HG03571 (cell line): ENCODE data around the gene SELENOP.
"Not testable (repeated sequence)": the region's sequence is repeated elsewhere in the genome, so short reads cannot be mapped to it uniquely, and the experiment has no call there.

ENCODE experiments used
- ATAC-seq: cut with Tn5 transposase; IDR thresholded peaks from one replicate; pipeline ENCODE4 v1.9.1; 2021; ENCODE audit not compliant: unreplicated experiment

Gene SELENOP

GRCh38 chr5:42811591-42812446 is at the start of gene SELENOP:
TSS of gene SELENOP (minus strand) at chr5:42811892. CDS start at chr5:42808353, 3,539 bp downstream.
- no peak for ATAC-seq

GRCh38 chr5:42858687-42859086 is 47.0 kb upstream of the SELENOP start:
- ATAC-seq, result no peak

- no peak for ATAC-seq
These were observed 46.4 kb upstream of the SELENOP start for GRCh38 chr5:42858031-42858643.

GRCh38 chr5:42855811-42856210 is 44.1 kb upstream of the SELENOP start:
- ATAC-seq, result no peak

- no peak for ATAC-seq
These were observed 43.7 kb upstream of the SELENOP start for GRCh38 chr5:42855386-42855785.

GRCh38 chr5:42854795-42855194 is 43.1 kb upstream of the SELENOP start:
- ATAC-seq, result no peak

GRCh38 chr5:42852826-42853225 is 41.1 kb upstream of the SELENOP start:
- no peak for ATAC-seq

- no peak for ATAC-seq
These were observed 39.8 kb upstream of the SELENOP start for GRCh38 chr5:42851481-42851880.

GRCh38 chr5:42848545-42848944 is 36.9 kb upstream of the SELENOP start:
- ATAC-seq, result no peak

- not testable (repeated sequence) for ATAC-seq
These were observed 32.7 kb upstream of the SELENOP start for GRCh38 chr5:42844408-42844807.

GRCh38 chr5:42843675-42844292 is 32.1 kb upstream of the SELENOP start:
- no peak for ATAC-seq

GRCh38 chr5:42842921-42843641 is 31.4 kb upstream of the SELENOP start:
- no peak for ATAC-seq

- no peak for ATAC-seq
These were observed 29.3 kb upstream of the SELENOP start for GRCh38 chr5:42840842-42841567.

GRCh38 chr5:42840269-42840668 is 28.6 kb upstream of the SELENOP start:
- ATAC-seq, result no peak

GRCh38 chr5:42839196-42839595 is 27.5 kb upstream of the SELENOP start:
- ATAC-seq, result no peak

- no peak for ATAC-seq
These were observed 25.9 kb upstream of the SELENOP start for GRCh38 chr5:42837601-42838000.

GRCh38 chr5:42836070-42836769 is 24.5 kb upstream of the SELENOP start:
- no peak for ATAC-seq

GRCh38 chr5:42832060-42832459 is 20.4 kb upstream of the SELENOP start:
- no peak for ATAC-seq

- ATAC-seq, result no peak
These were observed 19.2 kb upstream of the SELENOP start for GRCh38 chr5:42830924-42831323.

- ATAC-seq, result no peak
These were observed 17.0 kb upstream of the SELENOP start for GRCh38 chr5:42828671-42829070.
